Brain pericyte (primary cell): ENCODE measurements around the gene HSPH1.

Experiments
- DNase-seq: peaks from one replicate; pipeline ENCODE4 v3.0.0-alpha.2; 2012; ENCODE audit warnings: low read depth, low spot score

Gene HSPH1

GRCh38 chr13:31161557-31162150, at the start of gene HSPH1:
Gene HSPH1, minus strand, starts transcription at chr13:31161904. Its CDS starts 322 bp downstream, at chr13:31161582.
- DNase-seq = peak; percentile 88

GRCh38 chr13:31209841-31210210, 48.1 kb upstream of the HSPH1 start:
- DNase-seq = no peak

GRCh38 chr13:31209172-31209840, 47.6 kb upstream of the HSPH1 start:
- DNase-seq = no peak

- DNase-seq = no peak
Measured at GRCh38 chr13:31208559-31209122, 46.9 kb upstream of the HSPH1 start.

GRCh38 chr13:31207661-31208552, 46.2 kb upstream of the HSPH1 start:
- no peak for DNase-seq

- no peak for DNase-seq
Measured at GRCh38 chr13:31204592-31204991, 42.9 kb upstream of the HSPH1 start.

- no peak for DNase-seq
Measured at GRCh38 chr13:31201341-31202031, 39.8 kb upstream of the HSPH1 start.

GRCh38 chr13:31200637-31200971, 38.9 kb upstream of the HSPH1 start:
- DNase-seq = no peak

- no peak for DNase-seq
Measured at GRCh38 chr13:31199849-31200636, 38.3 kb upstream of the HSPH1 start, which contains the start of gene B3GLCT. Gene B3GLCT, plus strand, starts transcription at chr13:31199975. Its CDS starts 110 bp downstream, at chr13:31200085.

GRCh38 chr13:31199527-31199848, 37.8 kb upstream of the HSPH1 start:
- DNase-seq = no peak

GRCh38 chr13:31198519-31198918, 36.8 kb upstream of the HSPH1 start:
- no peak for DNase-seq

- no peak for DNase-seq
Measured at GRCh38 chr13:31196992-31197391, 35.3 kb upstream of the HSPH1 start.

GRCh38 chr13:31195616-31196015, 33.9 kb upstream of the HSPH1 start:
- DNase-seq = no peak

- DNase-seq = no peak
Measured at GRCh38 chr13:31192306-31192705, 30.6 kb upstream of the HSPH1 start.

GRCh38 chr13:31191748-31192147, 30.0 kb upstream of the HSPH1 start:
- no peak for DNase-seq

GRCh38 chr13:31184981-31185645, 23.4 kb upstream of the HSPH1 start:
- no peak for DNase-seq

- DNase-seq = no peak
Measured at GRCh38 chr13:31184451-31184850, 22.7 kb upstream of the HSPH1 start.

GRCh38 chr13:31182987-31183386, 21.3 kb upstream of the HSPH1 start:
- no peak for DNase-seq

- no peak for DNase-seq
Measured at GRCh38 chr13:31179754-31180153, 18.1 kb upstream of the HSPH1 start.

GRCh38 chr13:31179241-31179640, 17.5 kb upstream of the HSPH1 start:
- DNase-seq = no peak
